ENCODE results near the gene INPP5D. TPM values are rescaled to one million over a fixed set of nuclear protein-coding genes. Genes with fewer than 3 reads are reported as not detected.

INPP5D gene
- total and polyA plus RNA-seq, 2 of the 8 experiments (the other 6 are each of a cell fraction or from before 2014, with no cell fraction given) = 4.5 to 7.1 TPM

DNA sequence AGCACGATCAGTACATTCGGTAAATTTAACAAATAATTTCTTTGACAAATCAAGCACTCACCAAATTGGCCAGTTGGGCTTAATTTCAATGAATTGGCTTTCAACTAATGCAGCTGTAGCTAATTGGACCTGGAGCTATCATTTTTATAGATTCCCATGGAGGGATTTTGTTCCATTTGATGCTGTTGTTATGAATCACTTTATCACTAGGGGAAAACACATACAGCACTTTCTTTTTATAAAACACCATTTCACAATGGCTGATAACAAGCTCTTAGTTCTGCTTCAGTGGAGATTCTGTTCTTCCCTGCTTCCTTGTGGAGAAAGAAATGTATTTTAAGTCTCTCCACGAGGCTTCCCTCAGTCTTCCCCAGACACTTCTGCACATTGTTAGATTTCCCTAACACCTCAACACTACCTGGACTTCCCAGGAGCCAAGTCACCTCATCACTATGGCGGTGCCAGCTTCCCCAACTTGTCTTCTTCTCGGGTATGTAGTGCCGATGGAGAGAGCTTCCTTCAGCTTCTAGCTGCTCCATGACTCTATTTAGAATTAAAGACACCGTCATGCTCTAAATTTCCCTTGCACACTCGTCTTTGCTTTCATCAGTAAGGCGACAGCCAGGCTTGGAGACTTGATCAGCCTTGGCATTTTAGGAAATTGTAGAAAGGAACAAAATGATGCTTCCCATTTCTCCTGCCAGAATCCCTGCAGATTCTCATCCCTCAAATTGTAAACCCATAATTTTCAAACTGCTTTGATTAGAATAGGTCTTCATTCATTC lies 72.0 kb downstream of the INPP5D start:
- ChIA-PET POLR2A (ENCODE audit: partially characterized antibody) (no interaction called here), CTCF (ENCODE audit: partially characterized antibody) (interaction anchor here (0.5 to 2.3 kb wide), 6 partner anchors 32 to 120 kb away, joined by 3 to 7 read pairs (median 3); no protein-coding TSS in a partner anchor)
- no peak overlapping the region for H4K91ac ChIP-seq (replicated peaks; ENCODE audit: insufficient read length, low read length)
- H3K27me3 ChIP-seq (replicated peaks in 1 of 4; ENCODE audit: control insufficient read depth in 3 of 4, extremely low read depth in 1 of 4, insufficient read depth in 3 of 4, low read length in 3 of 4) = no peaks in the 10 kb centered on the region
- H3K14ac ChIP-seq (ENCODE audit: insufficient read length) = no peak overlapping the region
- H4K5ac ChIP-seq (ENCODE audit: insufficient read length, low read depth, low read length) = no peak overlapping the region
- no peak overlapping the region for H3K4me2 ChIP-seq (ENCODE audit: insufficient read depth in 1 of 2, low read depth in 2 of 2, low read length in 2 of 2)
- H3K4ac ChIP-seq (replicated peaks; ENCODE audit: insufficient read length, low read depth, low read length) = no peak overlapping the region
- H3K4me1 ChIP-seq (replicated peaks in 1 of 4; ENCODE audit: control insufficient read depth in 3 of 4, insufficient read depth in 4 of 4, low read length in 3 of 4) = peaks cover 0 to 8% (median 1%) of the 10 kb centered on the region in 4 experiments
- H3K36me3 ChIP-seq (ENCODE audit: control insufficient read depth in 2 of 4, insufficient read depth in 4 of 4, low read length in 3 of 4) = no peaks in the 10 kb centered on the region; a peak in 2 of 8 replicates
- no peak overlapping the region for H3K27ac ChIP-seq (ENCODE audit: low read depth, low read length)
- no peaks in the 10 kb centered on the region for H3K79me2 ChIP-seq (ENCODE audit: control insufficient read depth in 1 of 2, insufficient read depth in 2 of 2, low read length in 2 of 2)
- no peaks in the 10 kb centered on the region; the same call in 1 of the 2 replicates for H3K79me1 ChIP-seq (ENCODE audit: low read depth, low read length)
- H2BK5ac ChIP-seq (ENCODE audit: low read depth, low read length) = no peak overlapping the region
- H3K4me3 ChIP-seq (ENCODE audit: extremely low read depth in 1 of 4, insufficient read depth in 2 of 4, low read depth in 3 of 4, low read length in 4 of 4) = no peak overlapping the region
- TF ChIP-seq KDM4A (IDR thresholded peaks at IDR 0.05; ENCODE audit: low read depth, low read length, severe bottlenecking) (no peak), SIX5 (IDR thresholded peaks at IDR 0.05; ENCODE audit: low read depth, low read length) (no peak), POLR2A (IDR thresholded peaks at IDR 0.05; ENCODE audit: control extremely low read depth in 1 of 2, low read depth in 2 of 2, low read length in 2 of 2) (no peak), CBX5 (IDR thresholded peaks at IDR 0.05; ENCODE audit: low read depth, low read length) (no peak), ASH2L (IDR thresholded peaks at IDR 0.05; ENCODE audit: low read length) (no peak), EZH2 (IDR thresholded peaks at IDR 0.05; ENCODE audit: low read depth, low read length, severe bottlenecking) (no peak), SIRT6 (IDR thresholded peaks at IDR 0.05; ENCODE audit: low read length) (no peak), BACH1 (IDR thresholded peaks at IDR 0.05; ENCODE audit: low read length) (no peak), YY1 (IDR thresholded peaks at IDR 0.05; ENCODE audit: low read depth, low read length) (no peak), SIN3A (conservative IDR thresholded peaks at IDR 0.05 in 1 of 2, IDR thresholded peaks at IDR 0.05 in 1 of 2; ENCODE audit: low read depth in 1 of 2, low read length in 2 of 2) (no peak), POLR2AphosphoS5 (IDR thresholded peaks at IDR 0.05; ENCODE audit: low read depth, low read length) (no peak)
- no peak overlapping the region for H2BK20ac ChIP-seq (ENCODE audit: low read length)
- H3K23ac ChIP-seq (ENCODE audit: insufficient read length) = no peak overlapping the region
- no peaks in the 10 kb centered on the region for H4K20me1 ChIP-seq (replicated peaks in 1 of 2; ENCODE audit: control insufficient read depth in 1 of 2, insufficient read depth in 2 of 2, low read length in 2 of 2)
- no peak overlapping the region; the same call in 1 of the 2 replicates for H2BK12ac ChIP-seq (ENCODE audit: low read depth, low read length)
- H3K56ac ChIP-seq (replicated peaks; ENCODE audit: insufficient read length, low read depth, low read length) = no peak overlapping the region
- 85% methylated on average over 9 of the region's 9 CpGs; no CpG with 5 or more reads in 1 of the 2 experiments for WGBS, 2 experiments (ENCODE audit: extremely low coverage in 1 of 2, insufficient coverage in 1 of 2, insufficient read length in 1 of 2, insufficient replicate concordance in 2 of 2, low coverage in 1 of 2, low lambda C conversion rate in 2 of 2, missing lambda C conversion rate in 1 of 2)
- H2AK5ac ChIP-seq (ENCODE audit: low read depth, low read length) = no peak overlapping the region
- H3K9me3 ChIP-seq (ENCODE audit: insufficient read depth in 2 of 2, low read depth in 1 of 2, low read length in 1 of 2) = no peaks in the 10 kb centered on the region
- no peak overlapping the region for H4K8ac ChIP-seq (ENCODE audit: extremely low read depth, insufficient read depth, low read length)
- no peak overlapping the region for H2BK120ac ChIP-seq (replicated peaks; ENCODE audit: low read depth, low read length)
- no peak overlapping the region for H3K9ac ChIP-seq (replicated peaks in 1 of 4; ENCODE audit: extremely low read depth in 1 of 4, low read depth in 3 of 4, low read length in 3 of 4)
- H2BK15ac ChIP-seq (ENCODE audit: low read length) = no peak overlapping the region
- H3K18ac ChIP-seq (ENCODE audit: extremely low read depth, low read length) = no peak overlapping the region
- FAIRE-seq (no peak), DNase-seq (ENCODE audit: low read depth in 1 of 2, low spot score in 2 of 2) (no peak)
- no peak overlapping the region for H2AFZ ChIP-seq (ENCODE audit: low read length)
- no peaks in the 10 kb centered on the region for H3K23me2 ChIP-seq (ENCODE audit: low read depth, low read length)

Data from H1 (cell line).